BE2C (cell line): Measurements from ENCODE around the gene UEVLD.
"Not testable (repeated sequence)": the region's sequence is repeated elsewhere in the genome, so short reads cannot be mapped to it uniquely, and the experiment has no call there.

Source experiments
- DNase-seq: peaks from one replicate; pipeline ENCODE4 v3.0.0-alpha.2; 2020
- H3K27me3 ChIP-seq: fragments of 250-450 bp; sonication (Bioruptor Pico); 2 replicates; pipeline ENCODE4 v1.5.1; 2020; ENCODE audit warnings: mild to moderate bottlenecking
- H3K36me3 ChIP-seq: fragments of 250-450 bp; sonication (Bioruptor Pico); 2 replicates; pipeline ENCODE4 v1.5.1; 2020; ENCODE audit warnings: mild to moderate bottlenecking
- H3K4me1 ChIP-seq: fragments of 250-450 bp; sonication (Bioruptor Pico); 2 replicates; pipeline ENCODE4 v1.5.1; 2020
- H3K4me3 ChIP-seq: 2 replicates; pipeline ENCODE4 v1.5.1; 2011; ENCODE audit warnings: low read depth, low read length
- H3K9me3 ChIP-seq: fragments of 250-450 bp; sonication (Bioruptor Pico); 2 replicates; pipeline ENCODE4 v1.5.1; 2020
- TF ChIP-seq, protein P1 (sequence below): IDR thresholded peaks from 2 replicates; pipeline ENCODE4 v1.5.1; 2012; ENCODE audit warnings: mild to moderate bottlenecking, low read depth, low read length

UEVLD gene

GRCh38 chr11:18611196-18611595 lies 22.7 kb upstream of the UEVLD start:
- H3K4me3 ChIP-seq = no peak overlapping the region
- DNase-seq = no peak
- H3K27me3 ChIP-seq = no peaks in the 10 kb centered on the region
- H3K4me1 ChIP-seq = no peaks in the 10 kb centered on the region
- TF ChIP-seq, protein P1, sequence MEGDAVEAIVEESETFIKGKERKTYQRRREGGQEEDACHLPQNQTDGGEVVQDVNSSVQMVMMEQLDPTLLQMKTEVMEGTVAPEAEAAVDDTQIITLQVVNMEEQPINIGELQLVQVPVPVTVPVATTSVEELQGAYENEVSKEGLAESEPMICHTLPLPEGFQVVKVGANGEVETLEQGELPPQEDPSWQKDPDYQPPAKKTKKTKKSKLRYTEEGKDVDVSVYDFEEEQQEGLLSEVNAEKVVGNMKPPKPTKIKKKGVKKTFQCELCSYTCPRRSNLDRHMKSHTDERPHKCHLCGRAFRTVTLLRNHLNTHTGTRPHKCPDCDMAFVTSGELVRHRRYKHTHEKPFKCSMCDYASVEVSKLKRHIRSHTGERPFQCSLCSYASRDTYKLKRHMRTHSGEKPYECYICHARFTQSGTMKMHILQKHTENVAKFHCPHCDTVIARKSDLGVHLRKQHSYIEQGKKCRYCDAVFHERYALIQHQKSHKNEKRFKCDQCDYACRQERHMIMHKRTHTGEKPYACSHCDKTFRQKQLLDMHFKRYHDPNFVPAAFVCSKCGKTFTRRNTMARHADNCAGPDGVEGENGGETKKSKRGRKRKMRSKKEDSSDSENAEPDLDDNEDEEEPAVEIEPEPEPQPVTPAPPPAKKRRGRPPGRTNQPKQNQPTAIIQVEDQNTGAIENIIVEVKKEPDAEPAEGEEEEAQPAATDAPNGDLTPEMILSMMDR = no peak
- peaks cover 4% of the 10 kb centered on the region for H3K36me3 ChIP-seq
- H3K9me3 ChIP-seq = no peaks in the 10 kb centered on the region

DNA sequence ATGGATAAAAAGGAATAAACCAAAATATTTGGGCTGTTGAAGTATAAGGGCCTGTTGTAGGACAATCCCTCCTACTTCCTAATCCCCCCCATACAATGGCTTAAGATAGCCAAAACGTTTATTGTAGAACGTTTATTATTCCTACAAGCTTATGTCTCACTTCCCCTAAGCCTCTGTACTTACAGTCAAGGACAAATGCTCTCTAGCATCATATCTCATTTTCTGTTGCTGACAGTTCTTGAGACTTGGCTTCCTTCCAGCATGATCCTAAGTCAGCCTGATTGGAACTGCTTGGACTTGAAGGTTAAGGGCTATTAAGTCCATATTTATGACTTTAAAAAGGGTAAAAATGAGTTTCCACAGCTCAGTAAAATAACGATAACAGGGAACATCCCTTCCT lies 19.8 kb upstream of the UEVLD start:
- no peaks in the 10 kb centered on the region for H3K4me1 ChIP-seq
- H3K36me3 ChIP-seq = peaks cover 4% of the 10 kb centered on the region; the same call in 1 of the 2 replicates
- no peak for DNase-seq

GRCh38 chr11:18600915-18601569 lies 12.5 kb upstream of the UEVLD start:
- Histone ChIP-seq H3K9me3 (no peaks in the 10 kb centered on the region), H3K36me3 (no peaks in the 10 kb centered on the region), H3K4me1 (no peaks in the 10 kb centered on the region), H3K27me3 (no peaks in the 10 kb centered on the region), H3K4me3 (no peak overlapping the region)
- TF ChIP-seq, protein P1 = no peak
- no peak for DNase-seq

More for the DNA sequence above, 19.8 kb upstream of the UEVLD start:
- Histone ChIP-seq H3K27me3 (no peaks in the 10 kb centered on the region), H3K9me3 (no peaks in the 10 kb centered on the region), H3K4me3 (no peak overlapping the region)
- TF ChIP-seq, protein P1 = no peak

DNA sequence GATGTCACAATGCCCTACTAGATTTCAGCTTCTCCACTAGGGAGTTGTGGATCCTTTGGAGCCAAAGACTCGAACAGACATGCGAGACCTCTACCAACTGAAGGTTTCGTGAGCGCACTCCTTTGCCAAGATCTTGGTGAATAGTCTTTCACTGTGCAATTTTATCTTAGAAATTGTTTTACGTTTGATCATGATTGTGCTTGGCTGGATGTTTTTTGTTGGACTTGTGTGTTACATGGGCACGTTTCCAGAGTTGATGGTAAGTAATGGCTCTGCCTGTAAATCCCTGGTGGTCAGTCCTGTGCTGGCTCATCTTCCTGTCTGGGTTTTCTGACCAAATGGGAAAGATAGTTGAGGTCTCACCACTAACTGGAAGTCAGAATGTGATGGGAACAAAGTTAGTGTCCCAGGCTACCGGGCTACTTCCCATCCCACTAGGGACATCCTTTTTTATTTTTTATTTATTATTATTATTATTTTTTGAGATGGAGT lies 11.3 kb upstream of the UEVLD start, which contains the start of gene MISFA:
MISFA (plus strand) TSS at position 51 of the 492 bp plus-strand sequence; CDS start at position 191, 140 bp downstream.
- Histone ChIP-seq H3K9me3 (no peaks in the 10 kb centered on the region), H3K4me3 (no peak within 1 kb of the TSS), H3K27me3 (no peaks in the 10 kb centered on the region), H3K4me1 (no peaks in the 10 kb centered on the region), H3K36me3 (no peaks in the 10 kb centered on the region)
- no peak for DNase-seq
- TF ChIP-seq, protein P1 = no peak

- Histone ChIP-seq H3K4me1 (no peaks in the 10 kb centered on the region), H3K27me3 (no peaks in the 10 kb centered on the region)
- DNase-seq = no peak
These were observed 6.6 kb upstream of the UEVLD start for GRCh38 chr11:18594999-18595749.

DNA sequence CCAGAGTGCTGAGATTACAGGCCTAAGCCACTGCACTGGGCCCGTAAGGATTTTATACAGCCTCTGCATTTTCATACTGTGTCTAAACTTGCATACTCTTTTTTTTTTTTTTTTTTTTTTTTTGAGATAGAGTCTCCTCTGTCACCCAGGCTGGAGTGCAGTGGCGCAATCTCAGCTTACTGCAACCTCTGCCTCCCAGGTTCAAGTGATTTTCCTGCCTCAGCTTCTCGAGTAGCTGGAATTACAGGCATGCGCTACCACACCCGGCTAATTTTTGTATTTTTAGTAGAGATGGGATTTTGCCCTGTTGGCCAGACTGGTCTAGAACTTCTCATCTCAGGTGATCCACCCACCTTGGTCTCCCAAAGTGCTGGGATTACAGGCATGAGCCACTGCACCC lies 5.6 kb upstream of the UEVLD start:
- not testable (repeated sequence) for H3K4me3 ChIP-seq, H3K9me3 ChIP-seq, H3K36me3 ChIP-seq, H3K4me1 ChIP-seq, H3K27me3 ChIP-seq, DNase-seq

More at GRCh38 chr11:18594999-18595749, 6.6 kb upstream of the UEVLD start:
- H3K9me3 ChIP-seq = no peaks in the 10 kb centered on the region
- TF ChIP-seq, protein P1 = no peak
- no peak overlapping the region for H3K4me3 ChIP-seq
- H3K36me3 ChIP-seq = no peaks in the 10 kb centered on the region
